Activated CD4-positive, alpha-beta T cell treated with anti-CD3 and anti-CD28 coated beads for 1 hour (primary cell): ENCODE results near the gene CD99L2.

ENCODE experiments used
- DNase-seq: peaks from one replicate; pipeline ENCODE4 v3.0.0-alpha.2; 2020

CD99L2 gene

GRCh38 chrX:150761819-150762216 is 136.7 kb downstream of the CD99L2 start:
- no peak for DNase-seq

- DNase-seq = no peak
Measured at GRCh38 chrX:150761176-150761818, 137.2 kb downstream of the CD99L2 start.

GRCh38 chrX:150759568-150760416 is 138.7 kb downstream of the CD99L2 start:
- DNase-seq = no peak

- DNase-seq = no peak
Measured at GRCh38 chrX:150757371-150757770, 141.1 kb downstream of the CD99L2 start.

- DNase-seq = no peak
Measured at GRCh38 chrX:150753968-150754367, 144.5 kb downstream of the CD99L2 start.

- no peak for DNase-seq
Measured at GRCh38 chrX:150753357-150753756, 145.1 kb downstream of the CD99L2 start.

- no peak for DNase-seq
Measured at GRCh38 chrX:150752124-150752523, 146.3 kb downstream of the CD99L2 start.

GRCh38 chrX:150736475-150736874 is 162.0 kb downstream of the CD99L2 start:
- no peak for DNase-seq

GRCh38 chrX:150731795-150732194 is 166.7 kb downstream of the CD99L2 start:
- no peak for DNase-seq

- no peak for DNase-seq
Measured at GRCh38 chrX:150730719-150731118, 167.7 kb downstream of the CD99L2 start.

- DNase-seq = no peak
Measured at GRCh38 chrX:150729956-150730355, 168.5 kb downstream of the CD99L2 start.

- no peak for DNase-seq
Measured at GRCh38 chrX:150719621-150720020, 178.8 kb downstream of the CD99L2 start.
